IMR-90 (cell line): ENCODE data around the gene NCOA5.

Source experiments
- CEBPB ChIP-seq: IDR thresholded peaks from 2 replicates; pipeline ENCODE4 v1.6.1; 2012; ENCODE audit warnings: low read depth, low read length, improper control_type of control experiment
- ELK1 ChIP-seq: fragments of 150-350 bp; IDR thresholded peaks from 2 replicates; pipeline ENCODE4 v1.6.1; 2016; ENCODE audit warnings: low read depth, mild to moderate bottlenecking, low read length, moderate library complexity, borderline replicate concordance
- FOS ChIP-seq: fragments of 150-350 bp; IDR thresholded peaks from 2 replicates; pipeline ENCODE4 v1.6.1; 2016; ENCODE audit warnings: low read depth, low read length
- MAFK ChIP-seq: IDR thresholded peaks from 2 replicates; pipeline ENCODE4 v1.6.1; 2012; ENCODE audit warnings: low read depth, low read length, improper control_type of control experiment
- MAZ ChIP-seq: IDR thresholded peaks from 2 replicates; pipeline ENCODE4 v1.6.1; 2012; ENCODE audit warnings: low read depth, mild to moderate bottlenecking, low read length, improper control_type of control experiment, moderate library complexity, borderline replicate concordance
- MXI1 ChIP-seq: IDR thresholded peaks from 2 replicates; pipeline ENCODE4 v1.6.1; 2012; ENCODE audit warnings: low read depth, mild to moderate bottlenecking, low read length, moderate library complexity, borderline replicate concordance
- POLR2A ChIP-seq: IDR thresholded peaks from 2 replicates; pipeline ENCODE4 v1.6.1; 2012; ENCODE audit warnings: mild to moderate bottlenecking, low read depth, low read length
- RAD21 ChIP-seq: IDR thresholded peaks from 2 replicates; pipeline ENCODE4 v1.6.1; 2012; ENCODE audit warnings: low read length, improper control_type of control experiment
- RCOR1 ChIP-seq: IDR thresholded peaks from 2 replicates; pipeline ENCODE4 v1.6.1; 2012; ENCODE audit warnings: mild to moderate bottlenecking, low read length, improper control_type of control experiment; ENCODE audit not compliant: insufficient replicate concordance
- RFX5 ChIP-seq: IDR thresholded peaks from 2 replicates; pipeline ENCODE4 v1.8.0; 2012; ENCODE audit warnings: low read depth, mild to moderate bottlenecking, low read length, moderate library complexity
- SMC3 ChIP-seq: fragments of 150-350 bp; IDR thresholded peaks from 2 replicates; pipeline ENCODE4 v1.6.1; 2016; ENCODE audit warnings: low read depth, mild to moderate bottlenecking, antibody characterized with exemption, low read length, moderate library complexity
- USF2 ChIP-seq: fragments of 150-350 bp; IDR thresholded peaks from 2 replicates; pipeline ENCODE4 v1.6.1; 2017; ENCODE audit warnings: mild to moderate bottlenecking, antibody characterized with exemption, low read length, low read depth
- TF ChIP-seq, protein P1 (sequence below): conservative IDR thresholded peaks from 2 replicates; pipeline ENCODE4 v1.5.1; 2012; ENCODE audit warnings: mild to moderate bottlenecking, low read depth, low read length, improper control_type of control experiment

DNA sequence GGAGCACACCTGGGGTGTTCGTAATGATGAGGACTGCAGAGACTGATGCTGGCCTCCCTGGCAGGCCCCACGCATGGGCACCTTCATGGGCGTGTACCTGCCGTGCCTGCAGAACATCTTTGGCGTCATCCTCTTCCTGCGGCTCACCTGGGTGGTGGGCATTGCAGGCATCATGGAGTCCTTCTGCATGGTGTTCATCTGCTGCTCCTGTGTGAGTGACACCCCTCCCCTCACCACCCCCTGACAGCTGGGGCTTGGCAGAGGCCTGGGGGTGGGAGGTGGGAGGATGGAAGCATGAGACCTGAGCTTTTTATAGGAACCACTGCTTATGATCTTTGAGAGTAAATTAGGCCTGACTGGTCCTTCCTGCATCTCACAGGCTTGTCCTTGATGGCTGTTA lies 54.0 kb downstream of the NCOA5 start:
- TF ChIP-seq, protein P1, sequence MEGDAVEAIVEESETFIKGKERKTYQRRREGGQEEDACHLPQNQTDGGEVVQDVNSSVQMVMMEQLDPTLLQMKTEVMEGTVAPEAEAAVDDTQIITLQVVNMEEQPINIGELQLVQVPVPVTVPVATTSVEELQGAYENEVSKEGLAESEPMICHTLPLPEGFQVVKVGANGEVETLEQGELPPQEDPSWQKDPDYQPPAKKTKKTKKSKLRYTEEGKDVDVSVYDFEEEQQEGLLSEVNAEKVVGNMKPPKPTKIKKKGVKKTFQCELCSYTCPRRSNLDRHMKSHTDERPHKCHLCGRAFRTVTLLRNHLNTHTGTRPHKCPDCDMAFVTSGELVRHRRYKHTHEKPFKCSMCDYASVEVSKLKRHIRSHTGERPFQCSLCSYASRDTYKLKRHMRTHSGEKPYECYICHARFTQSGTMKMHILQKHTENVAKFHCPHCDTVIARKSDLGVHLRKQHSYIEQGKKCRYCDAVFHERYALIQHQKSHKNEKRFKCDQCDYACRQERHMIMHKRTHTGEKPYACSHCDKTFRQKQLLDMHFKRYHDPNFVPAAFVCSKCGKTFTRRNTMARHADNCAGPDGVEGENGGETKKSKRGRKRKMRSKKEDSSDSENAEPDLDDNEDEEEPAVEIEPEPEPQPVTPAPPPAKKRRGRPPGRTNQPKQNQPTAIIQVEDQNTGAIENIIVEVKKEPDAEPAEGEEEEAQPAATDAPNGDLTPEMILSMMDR = no peak
- TF ChIP-seq RAD21 (no peak), MAFK (no peak), MXI1 (no peak), SMC3 (no peak), RCOR1 (no peak), POLR2A (no peak), ELK1 (no peak), FOS (no peak), CEBPB (no peak), MAZ (no peak), RFX5 (no peak), USF2 (no peak)
